Panc1 (cell line): Measurements from ENCODE around the gene PHTF1. TPM values are rescaled to one million over a fixed set of nuclear protein-coding genes. Genes with fewer than 3 reads are reported as not detected.

Experiments
- ATAC-seq: fragments of 200-7000 bp; cut with Tn5 transposase; 2 replicates; pipeline ENCODE4 v1.9.1; 2020; ENCODE audit warnings: mild to moderate bottlenecking, moderate library complexity
- BruUV-seq: library from RNA; stranded (reverse); fragments of 400-500 nt; replicated peaks from 2 replicates; lab custom pipeline; 2021; lab: Mats Ljungman, UMichigan
- CTCF ChIA-PET: fragments of 300-600 bp; sonication (Branson Sonifier 250); formaldehyde crosslinking; loops from one replicate; lab custom pipeline; 2022; ENCODE audit warnings: antibody characterized with exemption; lab: Charles Lee
- POLR2A ChIA-PET: fragments of 300-600 bp; sonication (Branson Sonifier 250); formaldehyde crosslinking; loops from one replicate; lab custom pipeline; 2022; ENCODE audit warnings: antibody characterized with exemption; lab: Charles Lee
- DNase-seq: peaks from one replicate; pipeline ENCODE4 v3.0.0-alpha.2; 2010; ENCODE audit warnings: low read depth, low spot score
- H3K27ac ChIP-seq: 2 replicates; pipeline ENCODE4 v1.5.1; 2011; ENCODE audit warnings: mild to moderate bottlenecking, low read length, inconsistent platforms
- H3K27me3 ChIP-seq: fragments of 200-500 bp; sonication (Bioruptor generic); 2 replicates; pipeline ENCODE4 v1.6.0; 2014; ENCODE audit warnings: low read length, inconsistent platforms; ENCODE audit not compliant: control insufficient read depth, insufficient read depth
- H3K36me3 ChIP-seq: fragments of 200-500 bp; sonication (Bioruptor generic); 2 replicates; pipeline ENCODE4 v1.5.1; 2014; ENCODE audit warnings: inconsistent platforms, mild to moderate bottlenecking, low read length, moderate library complexity; ENCODE audit not compliant: control insufficient read depth, insufficient read depth
- H3K4me1 ChIP-seq: 2 replicates; pipeline ENCODE4 v1.5.1; 2011; ENCODE audit warnings: inconsistent platforms, mild to moderate bottlenecking, low read length, moderate library complexity; ENCODE audit not compliant: control insufficient read depth, insufficient read depth
- H3K4me3 ChIP-seq, 2 experiments: 2 replicates each; pipeline ENCODE4 v1.5.1; 2011 to 2012; ENCODE audit warnings: low read depth in 2 of 2, low read length in 2 of 2, mild to moderate bottlenecking in 2 of 2, inconsistent platforms in 1 of 2, moderate library complexity in 1 of 2
- H3K9me3 ChIP-seq: fragments of 200-500 bp; sonication (Bioruptor generic); 2 replicates; pipeline ENCODE4 v1.5.1; 2014; ENCODE audit warnings: low read depth, mild to moderate bottlenecking, inconsistent platforms, low read length, moderate library complexity; ENCODE audit not compliant: control insufficient read depth, insufficient read depth
- CTCF ChIP-seq: fragments of 450-650 bp; IDR thresholded peaks from 2 replicates; pipeline ENCODE4 v1.5.1; 2017; ENCODE audit warnings: mild to moderate bottlenecking
- POLR2AphosphoS5 ChIP-seq: IDR thresholded peaks from 2 replicates; pipeline ENCODE4 v1.6.1; 2012; ENCODE audit warnings: mild to moderate bottlenecking, low read depth, low read length, moderate library complexity
- REST ChIP-seq, 2 experiments: IDR thresholded peaks; 2 replicates each; pipeline ENCODE4 v1.6.1; 2011 to 2012; ENCODE audit warnings: low read depth in 2 of 2, control low read depth in 1 of 2, low read length in 1 of 2, mild to moderate bottlenecking in 1 of 2, moderate library complexity in 1 of 2; ENCODE audit not compliant: insufficient read depth in 1 of 2
- SIN3A ChIP-seq: IDR thresholded peaks from 2 replicates; pipeline ENCODE4 v1.6.1; 2012; ENCODE audit warnings: low read depth, mild to moderate bottlenecking, low read length, moderate library complexity, borderline replicate concordance; ENCODE audit not compliant: insufficient read depth
- TCF7L2 ChIP-seq: IDR thresholded peaks from 2 replicates; pipeline ENCODE4 v1.6.1; 2011; ENCODE audit warnings: mild to moderate bottlenecking, low read depth, low read length, inconsistent platforms
- in situ Hi-C: cut with HindIII; loops from 2 replicates; pipeline ENCODE4 v1.10.0; 2016; ENCODE audit warnings: low sequenced_read_pairs, low pct_unique_long_range_greater_than_20kb
- intact Hi-C: fragments of 100-400 bp; cut with micrococcal nuclease; formaldehyde crosslinking; loops from one replicate; pipeline ENCODE4 v1.10.0; 2022; ENCODE audit not compliant: unreplicated experiment
- total RNA-seq: library from RNA; stranded (reverse); gene quantifications from one replicate; pipeline ENCODE4 v1.2.1, GENCODE V29; 2021; ENCODE audit not compliant: unreplicated experiment

Gene PHTF1
- total RNA-seq, 1 experiment from 2014 or later = 32.0 TPM

DNA sequence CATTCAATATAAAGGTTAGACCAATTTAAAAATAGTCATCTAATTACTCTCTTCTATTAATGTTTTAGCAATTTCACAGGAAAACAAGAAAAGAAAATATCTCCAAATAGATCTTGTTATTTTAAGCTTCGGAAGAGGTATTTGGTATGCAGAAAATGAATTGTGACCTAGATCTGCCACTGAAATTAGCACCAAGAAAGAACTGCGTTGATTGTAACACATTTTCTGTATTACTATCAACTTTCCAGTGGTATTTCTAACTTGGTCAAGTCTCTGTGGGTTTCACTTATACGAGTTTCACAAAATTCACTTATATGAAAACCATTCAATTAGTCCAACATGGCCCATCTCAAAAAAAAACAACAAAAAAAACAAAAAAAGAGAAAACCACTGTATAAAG is 41.2 kb upstream of the PHTF1 start:
- Histone ChIP-seq H3K4me1 (peaks cover 9% of the 10 kb centered on the region), H3K9me3 (no peaks in the 10 kb centered on the region), H3K4me3 (no peak overlapping the region), H3K36me3 (peaks cover 5% of the 10 kb centered on the region), H3K27me3 (no peaks in the 10 kb centered on the region), H3K27ac (no peak overlapping the region)
- DNase-seq (no peak), ATAC-seq (no peak)
- BruUV-seq = no TSS peak
- TF ChIP-seq REST (IDR thresholded peaks at IDR 0.05; ENCODE audit: insufficient read depth in 1 of 2, low read depth in 2 of 2, low read length in 1 of 2) (no peak), POLR2AphosphoS5 (no peak), CTCF (no peak), TCF7L2 (no peak), SIN3A (no peak)
- POLR2A ChIA-PET = no interaction called here
- intact Hi-C loops = no loop called here
- CTCF ChIA-PET = no interaction called here
- in situ Hi-C loops = no loop called here

GRCh38 chr1:113797472-113797871 is 38.2 kb upstream of the PHTF1 start:
- H3K4me1 ChIP-seq = no peaks in the 10 kb centered on the region
- H3K27ac ChIP-seq = no peak overlapping the region
- no peaks in the 10 kb centered on the region for H3K27me3 ChIP-seq
- POLR2A ChIA-PET = no interaction called here
- CTCF ChIA-PET = no interaction called here
- no peaks in the 10 kb centered on the region for H3K9me3 ChIP-seq
- DNase-seq = no peak
- H3K36me3 ChIP-seq = peaks cover 5% of the 10 kb centered on the region
- in situ Hi-C loops (no loop called here), intact Hi-C loops (no loop called here)
- H3K4me3 ChIP-seq = no peak overlapping the region
- ATAC-seq = no peak
- BruUV-seq = no TSS peak
- TF ChIP-seq REST (IDR thresholded peaks at IDR 0.05; ENCODE audit: insufficient read depth in 1 of 2, low read depth in 2 of 2, low read length in 1 of 2) = no peak
- TF ChIP-seq TCF7L2 = no peak
- no peak for TF ChIP-seq SIN3A
- no peak for TF ChIP-seq CTCF
- no peak for TF ChIP-seq POLR2AphosphoS5
